NT2/D1 (cell line): ENCODE data around the gene UMODL1.

Source experiments
- DNase-seq: peaks from one replicate; pipeline ENCODE4 v3.0.0-alpha.2; 2011; ENCODE audit warnings: low read depth, low spot score
- H3K27me3 ChIP-seq: 2 replicates; pipeline ENCODE4 v1.6.0; 2011; ENCODE audit warnings: mild to moderate bottlenecking; ENCODE audit not compliant: insufficient read length, insufficient read depth
- H3K36me3 ChIP-seq: 2 replicates; pipeline ENCODE4 v1.6.1; 2011; ENCODE audit warnings: mild to moderate bottlenecking, low read length, mixed read lengths; ENCODE audit not compliant: insufficient read depth, insufficient read length
- H3K4me1 ChIP-seq: 2 replicates; pipeline ENCODE4 v1.5.1; 2011; ENCODE audit not compliant: insufficient read depth, insufficient read length
- H3K4me3 ChIP-seq: 2 replicates; pipeline ENCODE4 v1.5.1; 2011; ENCODE audit warnings: low read depth; ENCODE audit not compliant: insufficient read length
- H3K9ac ChIP-seq: 2 replicates; pipeline ENCODE4 v1.6.0; 2011; ENCODE audit warnings: low read depth; ENCODE audit not compliant: insufficient read length
- H3K9me3 ChIP-seq: 2 replicates; pipeline ENCODE4 v1.5.1; 2011; ENCODE audit warnings: mild to moderate bottlenecking, low read length; ENCODE audit not compliant: insufficient read depth
- SUZ12 ChIP-seq: IDR thresholded peaks from 2 replicates; pipeline ENCODE4 v1.6.1; 2011; ENCODE audit not compliant: insufficient read length, insufficient read depth; ENCODE audit errors: extremely low read depth
- YY1 ChIP-seq: IDR thresholded peaks from 2 replicates; pipeline ENCODE4 v1.6.1; 2011; ENCODE audit not compliant: insufficient read length, insufficient read depth
- ZNF274 ChIP-seq: IDR thresholded peaks from 2 replicates; pipeline ENCODE4 v1.6.1; 2011; ENCODE audit warnings: mild to moderate bottlenecking, low read depth, low read length

The UMODL1 gene

DNA sequence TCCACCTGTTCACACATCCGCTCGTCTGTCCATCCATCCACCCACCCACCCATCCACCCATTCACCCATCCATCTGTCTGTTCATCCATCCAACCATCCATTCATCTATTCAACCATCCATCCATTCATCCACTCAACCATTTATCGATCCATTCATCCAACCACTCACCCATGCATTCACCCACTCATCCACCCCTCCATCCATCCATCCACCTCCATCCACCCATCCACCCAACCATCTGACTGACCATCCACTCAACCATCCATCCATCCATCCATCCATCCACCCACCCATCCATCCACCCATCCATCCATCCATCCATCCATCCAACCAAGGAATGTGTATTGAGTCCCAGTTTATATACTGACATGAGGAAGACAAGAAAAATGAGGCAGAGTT, 73.1 kb downstream of the UMODL1 start:
- no peak for DNase-seq

DNA sequence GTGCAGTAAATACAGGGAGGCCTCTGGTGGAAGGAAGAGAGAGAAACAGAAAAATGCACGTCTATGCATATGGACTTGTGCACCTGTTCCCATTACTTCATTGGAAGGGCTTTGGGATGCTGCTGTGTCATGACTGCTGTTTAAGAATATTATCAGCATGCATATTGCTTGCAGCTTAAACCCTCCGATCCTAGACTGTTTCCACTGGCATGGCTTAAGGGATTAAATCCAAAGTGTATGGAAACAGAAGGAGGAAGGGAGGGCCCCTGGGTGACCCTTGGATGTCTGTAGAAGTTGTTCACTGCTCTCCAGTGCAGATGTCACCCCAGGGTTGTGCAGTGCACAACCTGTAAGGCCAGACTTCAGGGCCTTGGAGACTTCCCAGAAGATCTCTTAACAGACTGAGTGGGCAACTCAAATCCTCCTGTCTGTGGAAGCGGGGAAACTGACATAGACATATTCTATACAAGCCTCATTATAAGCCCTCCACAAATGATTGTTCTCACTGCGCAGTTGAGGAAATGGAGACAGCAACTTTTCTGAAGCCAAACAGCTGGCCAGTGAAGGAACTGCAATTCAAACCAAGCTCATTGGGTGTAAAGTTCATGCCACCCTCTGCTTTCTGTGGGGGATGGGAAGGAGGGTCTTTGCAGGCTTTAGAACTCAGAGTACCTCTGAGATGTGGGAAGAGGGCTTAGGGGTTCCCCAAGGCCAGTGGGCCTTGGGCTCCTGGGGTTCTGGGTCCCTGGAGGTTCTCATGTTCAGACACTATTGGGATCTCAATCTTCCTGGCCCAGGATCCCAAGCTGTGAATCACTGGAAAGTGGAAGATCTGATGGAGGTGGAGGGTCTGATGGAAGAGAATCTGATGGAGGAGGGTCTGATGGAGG, 73.8 kb downstream of the UMODL1 start:
- no peak overlapping the region for H3K9ac ChIP-seq
- no peak for DNase-seq
- H3K36me3 ChIP-seq = no peaks in the 10 kb centered on the region
- no peaks in the 10 kb centered on the region for H3K27me3 ChIP-seq
- TF ChIP-seq YY1 = no peak
- no peak for TF ChIP-seq ZNF274
- TF ChIP-seq SUZ12 = no peak
- no peaks in the 10 kb centered on the region for H3K9me3 ChIP-seq
- no peaks in the 10 kb centered on the region for H3K4me1 ChIP-seq
- H3K4me3 ChIP-seq = no peak overlapping the region

More for the DNA sequence above, 73.1 kb downstream of the UMODL1 start:
- Histone ChIP-seq H3K4me3 (no peak overlapping the region), H3K4me1 (no peaks in the 10 kb centered on the region), H3K9me3 (no peaks in the 10 kb centered on the region), H3K36me3 (no peaks in the 10 kb centered on the region), H3K9ac (no peak overlapping the region), H3K27me3 (no peaks in the 10 kb centered on the region)
- no peak for TF ChIP-seq YY1
- TF ChIP-seq SUZ12 = no peak
- no peak for TF ChIP-seq ZNF274

DNA sequence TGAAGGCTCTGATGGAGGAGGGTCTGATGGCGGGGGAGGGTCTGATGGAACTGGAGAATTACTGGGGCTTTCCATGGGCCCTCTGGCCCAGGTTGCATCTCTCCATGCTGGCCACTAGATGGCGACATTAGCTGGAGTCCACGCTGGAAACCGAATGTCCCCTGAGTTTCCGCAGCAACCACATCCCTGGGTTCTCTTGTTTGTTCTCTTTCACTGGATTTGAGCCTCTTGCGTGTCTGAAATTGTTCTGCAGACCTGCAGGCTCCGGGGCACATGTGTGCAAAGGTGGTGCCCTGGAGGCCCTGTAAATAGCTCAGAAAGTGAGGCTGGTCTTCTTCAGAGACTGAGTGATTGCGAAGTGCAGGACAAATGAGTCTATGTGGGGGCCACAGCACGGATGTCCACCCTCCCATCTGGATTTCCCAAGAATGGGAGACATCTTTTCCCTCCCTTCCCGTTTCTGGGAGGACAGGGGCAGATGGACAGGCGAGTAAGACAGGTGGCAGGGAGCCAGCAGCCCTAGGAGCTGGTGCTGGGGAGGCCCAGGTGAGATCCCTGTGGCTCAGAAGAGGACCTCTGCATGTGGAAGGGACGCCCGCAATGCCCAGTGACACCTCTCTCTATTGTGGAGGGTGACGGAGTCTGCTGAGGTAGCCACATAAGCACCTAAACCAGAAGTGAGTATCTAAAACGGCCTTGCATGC, 74.6 kb downstream of the UMODL1 start:
- H3K9me3 ChIP-seq = no peaks in the 10 kb centered on the region
- no peaks in the 10 kb centered on the region for H3K36me3 ChIP-seq
- H3K27me3 ChIP-seq = no peaks in the 10 kb centered on the region
- H3K4me3 ChIP-seq = no peak overlapping the region
- no peak overlapping the region for H3K9ac ChIP-seq
- no peak for TF ChIP-seq ZNF274
- no peak for TF ChIP-seq SUZ12
- no peak for TF ChIP-seq YY1
- H3K4me1 ChIP-seq = no peaks in the 10 kb centered on the region
- peak; percentile 72 for DNase-seq

DNA sequence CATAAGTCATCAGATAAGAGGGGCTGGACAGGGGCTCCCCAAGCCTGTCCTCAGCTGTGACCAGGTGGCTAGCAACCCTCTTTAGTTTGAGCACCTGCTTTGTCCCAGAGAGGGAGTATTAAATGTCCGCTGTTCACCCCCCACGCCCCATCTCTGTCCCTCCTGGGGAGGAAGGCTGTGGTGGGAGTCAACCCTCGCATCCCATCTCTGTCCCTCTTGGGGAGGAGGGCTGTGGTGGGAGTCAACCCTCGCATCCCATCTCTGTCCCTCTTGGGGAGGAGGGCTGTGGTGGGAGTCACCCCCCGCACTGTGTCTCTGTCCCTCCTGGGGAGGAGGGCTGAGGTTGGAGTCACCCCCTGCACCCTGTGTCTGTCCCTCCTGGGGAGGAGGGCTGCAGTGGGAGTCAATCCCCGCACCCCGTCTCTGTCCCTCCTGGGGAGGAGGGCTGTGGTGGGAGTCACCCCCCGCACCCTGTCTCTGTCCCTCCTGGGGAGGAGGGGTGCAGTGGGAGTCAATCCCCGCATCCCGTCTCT, 75.2 kb downstream of the UMODL1 start:
- no peaks in the 10 kb centered on the region for H3K9me3 ChIP-seq
- TF ChIP-seq YY1 (no peak), ZNF274 (no peak), SUZ12 (no peak)
- DNase-seq = no peak
- H3K27me3 ChIP-seq = no peaks in the 10 kb centered on the region
- no peaks in the 10 kb centered on the region for H3K36me3 ChIP-seq
- no peak overlapping the region for H3K9ac ChIP-seq
- H3K4me3 ChIP-seq = no peak overlapping the region
- no peaks in the 10 kb centered on the region for H3K4me1 ChIP-seq

- no peak overlapping the region for H3K9ac ChIP-seq
- TF ChIP-seq ZNF274 = no peak
- TF ChIP-seq YY1 = no peak
- no peak for TF ChIP-seq SUZ12
- no peaks in the 10 kb centered on the region for H3K27me3 ChIP-seq
- H3K4me3 ChIP-seq = no peak overlapping the region
- H3K9me3 ChIP-seq = no peaks in the 10 kb centered on the region
- no peaks in the 10 kb centered on the region for H3K36me3 ChIP-seq
- DNase-seq = no peak
- H3K4me1 ChIP-seq = no peaks in the 10 kb centered on the region
These were observed 75.7 kb downstream of the UMODL1 start for GRCh38 chr21:42146821-42147220.

DNA sequence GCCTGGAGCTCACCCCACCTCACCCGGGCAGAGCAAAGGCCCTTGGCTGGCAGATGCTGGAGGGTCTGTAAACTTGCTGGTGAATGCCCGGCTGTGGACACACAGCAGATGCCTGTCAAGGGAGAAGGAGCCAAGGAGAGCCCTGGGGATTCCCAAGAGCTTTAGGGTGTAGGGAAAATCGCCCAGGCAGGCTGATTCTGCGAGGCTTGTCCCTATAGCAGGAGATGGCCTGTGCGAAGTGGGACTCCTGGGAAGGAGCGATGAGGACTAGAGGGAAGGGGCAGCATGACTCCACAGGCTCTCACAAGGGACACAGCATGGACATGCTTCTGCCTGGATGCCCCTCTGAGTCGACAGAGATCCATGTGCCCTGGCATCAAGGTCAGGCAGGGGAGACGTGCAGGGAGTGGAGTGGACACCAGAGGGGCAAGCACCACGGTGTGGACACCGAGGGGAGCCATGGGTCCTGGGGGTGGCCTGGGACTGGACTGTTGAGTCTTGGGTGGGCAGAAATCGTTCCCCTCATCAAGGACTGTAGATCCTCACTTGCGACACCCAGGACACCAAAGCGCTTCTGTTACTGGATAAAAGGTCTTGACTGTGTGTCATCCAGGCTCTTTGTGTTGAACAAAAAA, 76.4 kb downstream of the UMODL1 start:
- H3K4me1 ChIP-seq = no peaks in the 10 kb centered on the region
- TF ChIP-seq SUZ12 (no peak), ZNF274 (no peak), YY1 (no peak)
- no peak for DNase-seq
- H3K27me3 ChIP-seq = peaks cover under 1% of the 10 kb centered on the region
- no peaks in the 10 kb centered on the region for H3K9me3 ChIP-seq
- no peak overlapping the region for H3K4me3 ChIP-seq
- no peaks in the 10 kb centered on the region for H3K36me3 ChIP-seq
- H3K9ac ChIP-seq = no peak overlapping the region

- H3K9me3 ChIP-seq = no peaks in the 10 kb centered on the region
- no peak for DNase-seq
- no peak overlapping the region for H3K4me3 ChIP-seq
- no peaks in the 10 kb centered on the region for H3K36me3 ChIP-seq
- TF ChIP-seq ZNF274 = no peak
- no peak for TF ChIP-seq YY1
- no peak for TF ChIP-seq SUZ12
- no peaks in the 10 kb centered on the region for H3K4me1 ChIP-seq
- peaks cover 4% of the 10 kb centered on the region for H3K27me3 ChIP-seq
- H3K9ac ChIP-seq = no peak overlapping the region
These were observed 77.0 kb downstream of the UMODL1 start for GRCh38 chr21:42148097-42148496.
